H54 (cell line): ENCODE measurements around the gene SERPING1.

ENCODE experiments used
- DNase-seq: peaks from one replicate; pipeline ENCODE4 v3.0.0; 2011; ENCODE audit warnings: low spot score, mixed read lengths; ENCODE audit not compliant: insufficient read length
- FAIRE-seq: peaks from 3 replicates; lab custom pipeline; 2011; peaks lifted over from hg19 to GRCh38; lab: Jason Lieb, UNC
- POLR2A ChIP-seq: IDR thresholded peaks from 2 replicates; pipeline ENCODE4 v1.6.1; 2011; ENCODE audit warnings: low read depth, mild to moderate bottlenecking, low read length

Gene SERPING1

GRCh38 chr11:57638005-57638781 is 40.7 kb downstream of the SERPING1 start:
- no peak for FAIRE-seq
- peak; percentile 95 for DNase-seq
- TF ChIP-seq POLR2A: peak; percentile 74

GRCh38 chr11:57638811-57639320 is 41.4 kb downstream of the SERPING1 start:
- TF ChIP-seq POLR2A: 0 out of 2 replicates have a peak, but pooled peaks have one; percentile 6
- FAIRE-seq: no peak
- no peak for DNase-seq

GRCh38 chr11:57639321-57640067 is 42.0 kb downstream of the SERPING1 start:
- DNase-seq (no peak), FAIRE-seq (no peak)

GRCh38 chr11:57640068-57640800 is 42.7 kb downstream of the SERPING1 start:
- no peak for DNase-seq
- no peak for FAIRE-seq
- no peak for TF ChIP-seq POLR2A

More at GRCh38 chr11:57639321-57640067, 42.0 kb downstream of the SERPING1 start:
- TF ChIP-seq POLR2A: no peak

- FAIRE-seq (no peak), DNase-seq (no peak)
- no peak for TF ChIP-seq POLR2A
These were observed 43.7 kb downstream of the SERPING1 start for GRCh38 chr11:57641011-57641807.

GRCh38 chr11:57643802-57644201 is 46.3 kb downstream of the SERPING1 start:
- no peak for DNase-seq
- TF ChIP-seq POLR2A: no peak
- no peak for FAIRE-seq

- DNase-seq (no peak), FAIRE-seq (no peak)
- no peak for TF ChIP-seq POLR2A
These were observed 47.5 kb downstream of the SERPING1 start for GRCh38 chr11:57644748-57645688.

GRCh38 chr11:57645689-57646085 is 48.2 kb downstream of the SERPING1 start:
- no peak for TF ChIP-seq POLR2A
- FAIRE-seq: no peak
- no peak for DNase-seq

- DNase-seq: no peak
- FAIRE-seq: no peak
These were observed 48.8 kb downstream of the SERPING1 start for GRCh38 chr11:57646194-57646798.

GRCh38 chr11:57646799-57647303 is 49.4 kb downstream of the SERPING1 start:
- DNase-seq (no peak), FAIRE-seq (no peak)
- TF ChIP-seq POLR2A: no peak

More at GRCh38 chr11:57646194-57646798, 48.8 kb downstream of the SERPING1 start:
- TF ChIP-seq POLR2A: no peak

GRCh38 chr11:57647372-57647771 is 49.9 kb downstream of the SERPING1 start:
- TF ChIP-seq POLR2A: no peak
- DNase-seq: no peak
- no peak for FAIRE-seq
